Sciatic nerve (tissue), 2 donors: Measurements from ENCODE around the gene MRPL45. TPM values are rescaled to one million over a fixed set of nuclear protein-coding genes. Genes with fewer than 3 reads are reported as not detected.
A peak's percentile ranks its signal among the peaks of the same experiment; 100 is the strongest.

Experiments
- ATAC-seq: fragments of 200-7000 bp; cut with Tn5 transposase; one replicate; pipeline ENCODE4 v1.9.1; 2020; ENCODE audit warnings: mild to moderate bottlenecking, moderate library complexity
- DNase-seq: peaks from one replicate; pipeline ENCODE4 v3.0.0-alpha.2; 2020; ENCODE audit warnings: low spot score
- intact Hi-C: fragments of 100-400 bp; cut with DNase I; formaldehyde crosslinking; loops from one replicate; pipeline ENCODE4 v1.14.2; 2022
- total RNA-seq: library from RNA; stranded (reverse); fragmentation: NEBNext Ultra II Directional; extraction: Animal tissue kit (Norgen Biotek cat#: 25700); gene quantifications from one replicate; pipeline ENCODE4 v1.2.1, GENCODE V29; 2021
- donor health status: DM: no; HTN: no; CAD: no.
- donor health status: DM: no; HTN: no; CAD: no.

The MRPL45 gene
- total RNA-seq, 1 donor from 2014 or later: 21.8 TPM

DNA sequence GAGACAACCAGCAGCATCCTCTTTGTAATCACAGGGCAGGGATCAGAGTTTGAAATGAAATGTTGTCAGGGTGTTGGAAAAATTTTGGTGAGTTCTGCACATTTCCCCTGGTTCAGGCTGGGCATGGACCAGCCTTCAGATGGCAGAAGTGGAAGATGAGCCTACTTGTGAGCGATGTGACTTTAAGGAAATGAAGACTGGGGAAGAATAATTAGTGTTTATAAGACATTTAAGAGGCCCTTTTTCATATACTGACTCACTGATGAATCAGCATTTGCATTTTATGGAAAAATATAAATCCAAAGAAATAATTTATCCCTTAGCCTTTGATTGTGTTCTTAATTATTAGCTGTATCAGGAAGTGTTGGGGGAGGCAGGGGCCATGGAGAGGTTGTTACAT, 25.9 kb downstream of the MRPL45 start:
- ATAC-seq (no peak), DNase-seq (no peak)
- intact Hi-C loops: no loop called here

DNA sequence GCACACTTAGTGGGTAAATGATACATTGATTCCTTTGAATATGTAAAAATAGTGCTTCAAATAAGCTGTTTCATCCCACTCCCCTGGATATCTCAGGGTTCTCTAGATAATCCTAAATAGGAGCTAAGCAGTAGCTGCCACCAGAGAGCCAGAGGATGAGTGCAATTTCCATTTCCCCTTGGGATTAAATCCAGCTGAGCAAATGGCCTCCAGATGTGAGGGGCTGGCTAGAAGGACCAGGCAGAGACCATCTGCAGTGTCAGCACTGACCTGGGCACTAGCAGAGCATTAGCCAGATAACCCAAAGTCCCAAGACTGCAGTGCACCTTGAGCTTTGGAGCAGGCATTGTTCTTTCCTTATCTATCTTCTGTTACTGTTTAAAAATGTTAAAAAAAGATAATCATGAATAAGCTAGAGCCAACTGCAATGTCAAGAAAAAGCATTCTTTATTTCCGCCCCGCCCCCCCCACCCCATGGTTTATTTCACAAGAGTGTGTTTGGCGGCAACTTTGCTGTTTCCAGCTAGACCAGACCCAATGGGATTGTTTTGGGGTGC, 27.3 kb downstream of the MRPL45 start:
- intact Hi-C loops: no loop called here

DNA sequence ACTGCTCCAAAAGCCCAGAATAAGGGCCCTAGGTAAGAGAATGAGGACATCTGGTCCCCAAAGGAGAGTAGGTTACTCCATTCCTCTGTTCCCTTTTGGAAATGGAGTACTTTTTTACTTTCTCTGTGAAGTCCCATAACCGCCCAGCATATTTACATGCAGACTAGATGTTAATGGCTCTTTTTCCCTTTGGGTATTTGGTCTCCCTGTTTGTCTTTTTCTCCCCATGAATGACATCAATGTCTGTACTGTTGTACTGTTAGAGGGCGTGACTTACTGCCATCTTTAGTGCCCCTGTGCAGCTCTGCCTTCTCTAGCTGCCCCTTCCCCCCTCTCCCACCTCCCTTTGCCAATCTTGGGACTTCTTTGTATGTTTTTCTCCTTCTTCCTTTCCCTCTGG, 27.8 kb downstream of the MRPL45 start:
- ATAC-seq: no peak
- intact Hi-C loops: no loop called here
- DNase-seq: peak; percentile 5

More for the DNA sequence above, 27.3 kb downstream of the MRPL45 start:
- no peak for DNase-seq
- peak; percentile 48 for ATAC-seq

DNA sequence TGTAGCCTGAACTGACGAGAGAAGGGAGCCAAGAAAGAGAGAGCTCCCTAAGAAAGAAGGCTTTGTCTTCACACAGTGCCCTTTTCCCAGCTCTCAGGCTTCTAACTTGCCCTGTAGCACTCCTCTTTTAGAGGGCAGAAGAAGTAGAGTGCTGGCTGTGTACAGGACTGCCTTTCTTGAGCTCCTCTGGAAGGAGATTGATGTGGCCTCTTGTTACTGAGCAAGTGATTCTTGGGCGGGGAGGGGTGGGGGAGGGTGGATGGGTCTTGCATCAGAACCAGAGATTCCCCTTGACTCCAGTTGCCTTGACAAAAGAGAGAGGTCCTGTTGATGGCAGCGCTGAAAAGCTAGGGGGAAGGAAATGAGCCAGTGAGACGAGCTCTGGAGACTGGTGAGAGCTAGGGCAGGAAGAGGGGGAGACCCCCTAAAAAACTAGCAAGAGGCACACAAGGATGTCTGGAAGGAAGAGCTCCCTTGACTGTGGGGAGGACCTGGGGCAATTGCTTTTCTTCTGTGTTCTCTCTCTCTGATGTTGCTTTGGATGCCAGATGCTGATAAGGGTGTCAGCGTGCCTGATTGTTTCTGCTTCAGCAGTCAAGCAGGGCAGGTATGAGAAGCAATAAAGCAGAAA, 28.4 kb downstream of the MRPL45 start:
- intact Hi-C loops: no loop called here

DNA sequence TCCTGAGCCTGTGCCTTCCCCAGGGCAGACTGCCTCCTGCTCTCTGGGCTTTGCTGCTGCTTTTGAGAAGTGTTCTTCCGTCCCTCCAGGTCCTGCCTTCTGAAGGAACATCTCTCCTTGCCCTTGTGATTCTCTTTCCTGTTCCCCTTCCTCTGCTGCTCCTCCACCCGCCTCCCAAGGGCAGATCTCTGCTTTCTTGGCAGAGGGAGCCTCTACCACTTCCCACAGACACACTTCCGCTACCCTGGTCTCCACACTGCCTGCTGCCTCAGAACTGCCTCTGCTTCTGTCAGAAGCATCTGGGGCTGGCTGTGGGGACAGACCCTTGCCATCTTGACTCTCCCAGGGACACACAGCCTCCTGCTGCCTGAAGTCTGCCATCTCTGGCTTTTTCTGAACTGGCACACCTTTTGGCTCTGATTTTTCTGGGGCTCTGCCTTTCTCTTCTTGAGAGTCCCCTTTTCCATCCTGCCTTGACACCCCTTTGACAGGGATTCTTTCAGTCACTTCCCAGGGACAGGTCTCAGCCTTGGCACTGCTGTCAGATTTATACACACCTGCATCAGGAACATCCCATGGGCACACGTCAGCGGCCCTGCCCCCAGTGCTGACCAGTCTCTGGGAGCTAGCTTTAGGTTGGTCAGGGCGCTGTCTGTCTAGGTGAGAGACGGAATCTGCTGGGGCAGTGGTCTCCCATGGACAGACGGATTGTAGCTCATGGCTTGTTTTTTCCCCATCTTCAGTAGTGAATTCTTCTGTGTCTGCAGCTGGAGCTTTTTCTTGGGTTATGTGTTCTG, 30.2 kb downstream of the MRPL45 start:
- peak; percentile 37 for ATAC-seq
- peak; percentile 64 for DNase-seq
- intact Hi-C loops: no loop called here

More for the DNA sequence above, 28.4 kb downstream of the MRPL45 start:
- DNase-seq (no peak), ATAC-seq (peak; percentile 74)

DNA sequence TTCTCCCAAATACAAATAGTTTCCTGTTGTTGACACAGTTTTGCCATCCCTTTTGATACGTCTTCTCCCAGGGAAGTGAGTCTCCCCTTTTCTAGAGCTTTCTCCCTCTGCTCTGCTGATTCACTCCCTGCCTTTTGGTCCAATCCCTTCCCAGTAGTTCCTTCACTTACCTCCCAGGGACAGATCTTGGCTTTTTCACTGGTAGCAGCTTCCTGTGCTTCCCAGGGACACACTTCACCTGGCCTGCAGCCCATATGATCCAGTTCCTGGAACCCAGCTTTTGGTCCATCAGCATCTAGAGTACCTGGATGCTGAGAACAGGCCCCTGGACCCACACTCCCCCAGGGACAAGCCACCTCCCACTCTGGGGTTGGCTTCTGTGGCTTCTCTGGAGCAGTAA, 31.0 kb downstream of the MRPL45 start:
- intact Hi-C loops: no loop called here
- no peak for ATAC-seq
- DNase-seq: peak; percentile 39

DNA sequence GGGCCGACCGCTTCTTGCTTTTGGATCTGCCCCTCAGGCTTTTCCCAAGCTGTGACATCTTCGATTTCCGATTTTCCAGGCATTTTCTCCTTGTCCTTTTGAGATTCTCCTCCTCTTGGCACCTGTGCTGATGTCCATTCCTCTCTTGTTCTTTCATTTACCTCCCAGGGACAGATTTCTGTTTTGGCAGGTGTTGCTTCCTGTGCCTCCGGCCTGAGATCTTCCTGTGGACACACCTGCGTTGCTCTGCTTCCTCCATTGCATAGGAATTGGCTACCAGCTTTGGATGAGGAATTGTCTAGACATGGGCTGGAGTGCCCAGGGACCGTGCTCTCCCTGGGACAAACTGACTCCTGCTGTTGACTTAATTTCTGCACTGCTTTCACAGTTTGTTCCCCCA, 31.7 kb downstream of the MRPL45 start:
- intact Hi-C loops: no loop called here
- DNase-seq (no peak), ATAC-seq (no peak)

DNA sequence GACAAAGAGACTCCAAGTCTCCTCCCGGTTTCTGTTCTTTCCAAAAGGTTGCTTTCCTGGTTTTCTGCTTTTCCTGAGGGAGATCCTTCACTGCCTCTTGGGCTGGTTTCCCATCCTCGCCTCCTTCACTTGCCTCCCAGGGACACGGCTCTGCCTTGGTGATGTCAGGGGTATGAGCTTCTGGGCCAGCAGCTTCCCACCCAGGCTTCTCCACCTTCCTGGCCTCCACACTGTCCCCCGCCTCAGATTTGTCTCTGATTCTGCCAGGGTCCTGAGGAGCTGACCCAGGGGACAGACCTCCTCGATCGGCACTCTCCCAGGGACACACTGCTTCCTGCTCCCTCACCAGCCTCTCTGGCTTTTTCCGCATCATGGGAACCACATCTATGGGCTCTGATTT, 32.3 kb downstream of the MRPL45 start:
- ATAC-seq: no peak

DNA sequence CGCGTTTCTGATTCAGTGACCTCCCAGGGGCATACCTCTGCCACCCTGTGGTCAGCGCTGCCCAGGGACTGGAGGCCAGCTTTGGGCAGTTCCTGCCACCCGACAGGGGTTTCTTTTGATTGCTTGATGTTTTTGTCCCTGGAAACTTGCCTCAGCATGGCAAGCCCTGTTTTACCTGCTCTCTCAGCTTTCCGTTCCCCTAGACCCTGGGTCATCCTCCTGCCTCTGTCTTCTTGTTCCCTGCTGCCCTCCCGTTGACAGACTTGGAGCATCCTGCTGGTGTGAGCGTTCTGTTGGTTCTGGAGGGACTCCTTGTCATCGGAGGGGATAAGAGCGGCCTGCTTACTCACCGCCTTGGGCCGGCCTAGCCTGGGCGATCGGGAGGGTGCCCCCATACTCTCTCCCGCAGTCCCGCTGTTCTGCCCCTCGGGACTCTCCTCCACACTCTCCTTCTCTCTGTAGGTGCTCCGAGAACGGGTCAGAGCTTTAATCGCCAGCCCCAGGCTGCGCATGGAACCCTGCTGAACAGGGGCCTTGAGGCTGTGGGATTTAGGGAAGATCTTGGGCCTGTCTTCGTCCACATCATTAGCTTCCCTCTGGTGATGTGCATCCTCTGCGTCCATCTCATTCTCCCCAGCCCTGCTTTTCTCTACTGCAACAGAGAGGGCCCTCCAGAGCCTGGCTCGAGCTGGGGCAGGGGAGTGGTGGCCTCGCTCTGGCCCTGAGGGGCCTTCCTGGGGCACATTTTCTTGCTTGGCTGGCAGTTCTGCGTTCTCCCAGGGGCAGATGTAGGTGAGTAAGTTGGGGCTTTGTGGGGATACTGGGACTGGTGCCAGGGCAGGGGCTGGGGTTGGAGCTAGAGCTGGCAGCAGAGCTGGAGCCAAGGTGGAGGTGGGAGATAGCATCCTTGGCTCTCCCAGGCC, 33.1 kb downstream of the MRPL45 start:
- no peak for DNase-seq
- ATAC-seq: no peak
- intact Hi-C loops: no loop called here

More for the DNA sequence above, 32.3 kb downstream of the MRPL45 start:
- intact Hi-C loops: no loop called here
- no peak for DNase-seq

DNA sequence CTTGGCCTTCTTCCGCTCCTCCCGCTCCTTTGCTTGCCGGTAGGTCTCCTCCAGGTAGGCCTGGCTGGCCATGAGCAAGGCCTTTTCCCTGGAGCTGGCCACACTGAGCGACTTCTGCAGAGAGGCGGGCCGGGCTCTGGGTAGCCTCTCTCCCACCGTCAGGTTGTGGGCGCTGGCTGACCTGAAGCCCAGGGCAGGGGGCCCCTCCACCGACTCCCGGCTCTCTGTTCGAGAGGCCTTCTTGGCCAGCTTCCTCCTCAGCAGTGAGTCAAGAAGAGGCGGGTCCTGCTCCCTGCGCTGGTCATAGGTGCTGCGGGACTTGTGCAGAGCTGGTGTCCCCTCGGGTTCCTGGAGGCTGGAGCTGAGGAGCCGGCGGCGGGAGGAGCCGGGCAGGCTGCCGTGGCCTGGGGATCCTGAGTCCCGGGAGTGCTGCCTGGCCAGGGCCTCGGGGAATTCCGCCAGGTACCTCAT, 34.0 kb downstream of the MRPL45 start:
- no peak for ATAC-seq
- intact Hi-C loops: no loop called here
- DNase-seq: no peak

DNA sequence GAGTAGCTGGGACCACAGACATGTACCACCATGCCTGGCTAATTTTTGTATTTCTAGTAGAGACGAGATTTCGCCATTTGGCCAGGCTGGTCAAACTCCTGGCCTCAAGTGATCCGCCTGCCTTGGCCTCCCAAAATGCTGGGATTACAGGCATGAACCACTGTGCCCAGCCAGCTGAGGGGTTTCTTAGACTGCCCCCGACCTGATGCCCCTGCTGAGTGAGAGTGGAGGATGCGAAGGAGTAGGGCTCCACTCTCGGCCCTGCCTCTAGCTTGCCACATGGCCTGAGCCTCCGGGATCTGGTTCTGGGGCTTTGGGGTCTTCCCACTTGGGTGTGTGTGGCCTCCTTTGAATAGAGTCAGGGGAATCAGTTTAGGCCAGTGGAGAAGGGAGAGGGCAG, 35.8 kb downstream of the MRPL45 start:
- ATAC-seq (no peak), DNase-seq (no peak)
- intact Hi-C loops: no loop called here

DNA sequence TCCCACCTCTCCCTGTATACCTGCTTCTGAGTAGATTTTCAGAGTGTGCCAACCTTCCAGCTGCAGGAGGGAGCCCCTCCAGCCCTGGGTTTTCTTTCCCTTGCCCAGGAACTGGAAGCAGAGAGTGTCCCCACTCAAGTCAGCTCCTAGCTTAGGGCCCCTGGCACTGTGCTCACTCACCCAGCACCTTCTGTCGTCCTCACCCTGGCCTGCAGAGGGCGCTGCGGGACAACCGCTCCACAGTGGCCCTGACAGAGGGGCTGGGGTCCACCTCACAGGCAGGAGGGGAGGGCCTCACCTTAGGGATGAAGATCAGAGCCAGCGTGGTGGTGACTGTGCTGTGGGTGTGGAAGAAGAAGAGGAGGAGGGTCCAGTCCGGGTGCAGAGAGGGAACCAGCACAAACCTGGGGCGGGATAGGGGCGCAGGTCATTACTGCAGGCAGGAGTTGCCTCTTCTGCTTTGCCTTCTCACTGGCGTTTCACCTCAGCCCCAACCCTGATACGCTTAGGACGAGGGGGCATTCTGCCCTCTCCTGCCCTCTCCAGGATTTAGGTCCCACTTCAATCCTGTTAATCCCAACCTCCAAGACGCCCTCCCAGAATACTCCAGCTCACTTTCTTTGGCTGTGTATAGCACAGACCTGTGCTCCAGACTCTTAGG, 36.8 kb downstream of the MRPL45 start:
- intact Hi-C loops: no loop called here
- no peak for ATAC-seq
- no peak for DNase-seq

DNA sequence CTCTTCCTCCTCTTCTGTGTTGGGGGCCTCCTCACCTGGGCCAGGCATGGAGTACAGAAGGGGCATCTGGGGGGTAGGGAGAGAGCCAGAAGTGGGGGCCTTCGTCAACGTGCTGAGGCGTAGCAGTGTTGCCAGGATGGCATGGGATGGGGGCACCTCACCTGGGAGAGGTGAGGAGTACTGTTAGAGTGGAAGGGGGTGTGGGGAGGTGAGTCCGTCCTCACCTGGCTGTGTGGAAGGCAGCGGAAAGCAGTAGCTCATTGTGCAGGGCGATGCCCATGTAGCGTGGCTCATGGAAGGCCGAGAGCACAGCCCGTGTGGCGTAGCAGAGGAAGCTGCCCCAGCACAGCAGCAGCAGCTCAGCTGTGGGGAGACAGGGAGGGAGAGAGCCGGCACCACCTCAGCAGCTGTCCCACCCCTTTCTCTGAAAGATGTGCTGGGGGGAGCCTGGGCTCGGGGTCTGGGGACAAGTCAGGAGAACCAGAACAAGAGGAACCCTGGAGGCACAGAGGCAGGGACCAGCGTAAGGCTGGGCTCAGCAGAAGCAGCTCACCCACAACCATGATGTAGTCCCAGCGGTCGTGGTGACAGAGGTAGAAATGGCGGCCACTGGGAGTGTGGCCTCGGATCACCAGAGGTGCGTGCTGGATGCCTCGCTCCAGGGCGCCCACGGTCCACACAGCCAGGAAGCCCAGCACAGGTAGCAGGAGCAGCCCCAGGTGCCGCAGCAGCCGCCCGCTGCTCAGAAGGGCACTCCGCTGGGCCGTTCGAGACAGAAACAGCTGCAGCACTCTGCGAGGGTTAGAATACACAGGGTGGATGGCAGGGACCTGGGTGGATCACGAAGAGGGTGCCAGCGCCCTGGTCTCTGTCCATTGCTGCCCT, 37.8 kb downstream of the MRPL45 start:
- intact Hi-C loops: no loop called here
- DNase-seq (peak; percentile 37), ATAC-seq (no peak)

DNA sequence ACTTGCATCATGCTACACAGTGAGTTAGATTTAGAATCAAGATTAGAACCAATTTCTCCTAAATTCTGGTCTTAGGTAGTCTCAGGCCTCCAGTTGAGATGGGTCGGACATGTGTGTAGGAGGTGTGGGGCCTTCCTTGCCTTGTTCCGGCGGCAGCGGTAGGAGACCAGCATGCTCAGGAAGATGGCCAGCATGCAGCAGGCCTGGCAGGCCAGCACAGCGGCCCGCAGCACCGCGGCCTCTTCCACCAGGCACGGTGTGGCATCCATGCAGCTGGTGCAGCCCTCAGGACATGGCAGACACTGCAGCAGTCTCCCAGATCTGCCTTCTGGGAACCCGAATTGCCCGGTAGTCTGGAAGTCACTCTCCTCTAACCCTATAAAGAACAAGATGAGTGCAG, 39.9 kb downstream of the MRPL45 start:
- no peak for ATAC-seq

DNA sequence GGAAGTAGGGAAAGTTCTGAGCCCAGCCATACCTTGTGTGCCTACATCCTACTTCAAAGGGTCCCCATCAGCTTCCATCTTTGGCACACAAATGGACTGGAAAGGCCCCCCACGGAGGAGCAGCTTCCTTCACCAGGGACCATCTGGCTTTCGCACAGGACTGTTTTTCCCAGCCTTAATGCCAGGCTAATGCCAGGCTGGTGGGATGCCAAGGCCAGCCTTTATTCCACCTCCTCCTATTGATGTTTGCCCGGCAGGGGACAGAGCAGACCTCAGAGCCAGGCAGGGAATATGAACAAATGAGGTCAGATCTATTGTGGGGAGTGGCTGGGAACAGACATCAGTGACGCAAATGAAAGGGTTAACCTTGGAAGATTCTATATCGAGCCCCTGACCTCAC, 41.1 kb downstream of the MRPL45 start:
- DNase-seq (no peak), ATAC-seq (no peak)
- intact Hi-C loops: no loop called here

More for the DNA sequence above, 39.9 kb downstream of the MRPL45 start:
- intact Hi-C loops: no loop called here
- DNase-seq: no peak

DNA sequence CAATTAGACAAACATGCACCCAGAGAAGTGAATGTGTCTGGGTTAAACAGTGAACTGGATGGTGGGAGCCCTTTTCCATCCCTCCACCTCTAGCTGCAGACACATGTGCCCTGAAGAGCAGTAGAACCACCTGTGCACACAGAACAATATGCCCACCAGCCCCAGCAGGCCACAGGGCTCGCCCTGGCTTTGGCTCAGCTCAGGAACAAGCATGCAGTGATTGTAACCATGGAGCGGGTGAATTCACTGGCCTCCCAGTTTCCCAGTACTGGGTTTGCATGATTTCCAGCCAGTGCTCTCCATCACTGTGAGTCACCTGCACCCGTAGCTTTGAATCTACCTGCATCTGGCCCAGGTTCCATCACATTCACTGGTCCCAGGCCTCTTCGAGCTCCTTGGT, 41.6 kb downstream of the MRPL45 start:
- DNase-seq (no peak), ATAC-seq (no peak)
- intact Hi-C loops: no loop called here

DNA sequence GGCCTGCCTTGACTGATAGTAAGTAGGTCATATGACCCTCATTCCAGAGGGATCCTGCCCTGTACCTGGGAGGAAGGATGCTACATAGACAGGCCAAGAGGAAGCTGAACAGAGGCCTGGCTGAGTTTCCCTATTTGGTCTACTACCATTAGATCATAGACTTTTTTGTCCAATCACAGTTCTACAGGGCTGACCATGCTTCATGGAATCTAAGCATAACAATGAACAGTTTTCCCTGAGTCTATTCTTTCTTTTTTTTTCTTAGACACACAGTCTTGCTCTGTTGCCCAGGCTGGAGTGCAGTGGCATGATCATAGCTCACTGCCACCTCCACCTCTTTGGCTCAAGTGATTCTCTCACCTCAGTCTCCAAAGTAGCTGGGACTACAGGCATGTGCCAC, 42.9 kb downstream of the MRPL45 start:
- DNase-seq (no peak), ATAC-seq (no peak)
- intact Hi-C loops: no loop called here
